NB4 (cell line): ENCODE measurements around the gene PSMB1.

Source experiments
- MAX ChIP-seq: IDR thresholded peaks from 2 replicates; pipeline ENCODE4 v1.6.1; 2011; ENCODE audit warnings: low read depth, low read length
- POLR2A ChIP-seq: IDR thresholded peaks from 2 replicates; pipeline ENCODE4 v1.6.1; 2011; ENCODE audit warnings: mild to moderate bottlenecking; ENCODE audit not compliant: insufficient read length; ENCODE audit errors: extremely low read depth
- TF ChIP-seq, protein P1 (sequence below): IDR thresholded peaks from one replicate; pipeline ENCODE4 v1.5.1; 2012; ENCODE audit warnings: low read depth, low read length

DNA sequence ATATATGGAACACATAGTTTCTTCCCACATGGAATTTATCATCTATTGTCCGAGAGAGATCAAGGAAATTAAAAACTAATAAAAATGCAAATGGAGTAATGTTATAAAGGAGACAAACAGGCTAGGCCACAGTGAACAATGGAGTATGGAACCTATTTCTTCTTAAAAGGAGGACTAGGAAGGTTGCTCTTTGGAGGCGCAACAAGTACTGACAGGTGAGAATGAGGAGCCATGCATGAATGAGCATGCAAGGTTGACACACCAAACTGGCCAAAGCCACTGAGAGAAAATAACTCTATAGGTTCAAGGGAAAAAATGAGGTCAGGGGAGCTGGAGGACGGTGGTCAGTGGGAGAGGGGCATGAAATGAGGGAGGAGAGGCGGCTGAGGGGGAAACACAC, 40.9 kb downstream of the PSMB1 start:
- TF ChIP-seq, protein P1, sequence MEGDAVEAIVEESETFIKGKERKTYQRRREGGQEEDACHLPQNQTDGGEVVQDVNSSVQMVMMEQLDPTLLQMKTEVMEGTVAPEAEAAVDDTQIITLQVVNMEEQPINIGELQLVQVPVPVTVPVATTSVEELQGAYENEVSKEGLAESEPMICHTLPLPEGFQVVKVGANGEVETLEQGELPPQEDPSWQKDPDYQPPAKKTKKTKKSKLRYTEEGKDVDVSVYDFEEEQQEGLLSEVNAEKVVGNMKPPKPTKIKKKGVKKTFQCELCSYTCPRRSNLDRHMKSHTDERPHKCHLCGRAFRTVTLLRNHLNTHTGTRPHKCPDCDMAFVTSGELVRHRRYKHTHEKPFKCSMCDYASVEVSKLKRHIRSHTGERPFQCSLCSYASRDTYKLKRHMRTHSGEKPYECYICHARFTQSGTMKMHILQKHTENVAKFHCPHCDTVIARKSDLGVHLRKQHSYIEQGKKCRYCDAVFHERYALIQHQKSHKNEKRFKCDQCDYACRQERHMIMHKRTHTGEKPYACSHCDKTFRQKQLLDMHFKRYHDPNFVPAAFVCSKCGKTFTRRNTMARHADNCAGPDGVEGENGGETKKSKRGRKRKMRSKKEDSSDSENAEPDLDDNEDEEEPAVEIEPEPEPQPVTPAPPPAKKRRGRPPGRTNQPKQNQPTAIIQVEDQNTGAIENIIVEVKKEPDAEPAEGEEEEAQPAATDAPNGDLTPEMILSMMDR, result no peak
- TF ChIP-seq POLR2A (no peak), MAX (no peak)
